AG04450 (cell line): ENCODE results near the gene GPATCH1. TPM values are rescaled to one million over a fixed set of nuclear protein-coding genes. Genes with fewer than 3 reads are reported as not detected.

Experiments used
- CTCF ChIA-PET: fragments of 300-600, 350-600 bp; formaldehyde crosslinking; extraction: SDS; loops from one replicate; lab custom pipeline; 2022; ENCODE audit warnings: antibody characterized with exemption, inconsistent platforms; lab: Charles Lee
- POLR2A ChIA-PET: fragments of 350-600 bp; formaldehyde crosslinking; extraction: SDS; loops from one replicate; lab custom pipeline; 2021; ENCODE audit warnings: antibody characterized with exemption, inconsistent platforms; lab: Yijun Ruan, JAX
- DNase-seq: peaks from one replicate; pipeline ENCODE4 v3.0.0-alpha.2; 2011; ENCODE audit warnings: low read depth, low spot score
- H3K27ac ChIP-seq: one replicate; pipeline ENCODE4 v1.5.1; 2012; ENCODE audit warnings: low read depth, low read length, control low read depth
- H3K27me3 ChIP-seq: one replicate; pipeline ENCODE4 v1.6.0; 2012; ENCODE audit warnings: low read length; ENCODE audit not compliant: control insufficient read depth, insufficient read depth
- H3K4me3 ChIP-seq: 2 replicates; pipeline ENCODE4 v1.5.1; 2011; ENCODE audit warnings: mild to moderate bottlenecking, low read depth, low read length, control low read depth
- H3K9me3 ChIP-seq: 2 replicates; pipeline ENCODE4 v1.5.1; 2012; ENCODE audit warnings: low read length; ENCODE audit not compliant: control insufficient read depth, insufficient read depth
- CTCF ChIP-seq: IDR thresholded peaks from 2 replicates; pipeline ENCODE4 v1.5.1; 2011; ENCODE audit warnings: low read depth, low read length, control low read depth, inconsistent platforms
- polyA plus RNA-seq: library from polyadenylated mRNA; depleted of rRNA; stranded (reverse); fragments of >200 nt; gene quantifications from 2 replicates; pipeline ENCODE4 v1.2.3, GENCODE V29; 2011

GPATCH1 gene
- polyA plus RNA-seq, 1 experiment, result 7.9 TPM

GRCh38 chr19:33060586-33060985 is 20.4 kb upstream of the GPATCH1 start:
- no peak for TF ChIP-seq CTCF
- H3K27me3 ChIP-seq, result peaks cover 12% of the 10 kb centered on the region
- no peak overlapping the region for H3K4me3 ChIP-seq
- no peak overlapping the region for H3K27ac ChIP-seq
- no peaks in the 10 kb centered on the region; the same call in 1 of the 2 replicates for H3K9me3 ChIP-seq
- POLR2A ChIA-PET, result no interaction called here
- no peak for DNase-seq
- CTCF ChIA-PET, result interaction anchor here (1.0 kb wide), 1 partner anchor 84 kb away, joined by 3 read pairs; no protein-coding TSS in a partner anchor

- Histone ChIP-seq H3K9me3 (no peaks in the 10 kb centered on the region; the same call in 1 of the 2 replicates), H3K4me3 (no peak overlapping the region), H3K27me3 (peaks cover 12% of the 10 kb centered on the region), H3K27ac (no peak overlapping the region)
- no peak for DNase-seq
- ChIA-PET CTCF (no interaction called here), POLR2A (no interaction called here)
- TF ChIP-seq CTCF, result no peak
Measured at GRCh38 chr19:33062902-33063301, 18.1 kb upstream of the GPATCH1 start.

- DNase-seq, result no peak
- ChIA-PET POLR2A (no interaction called here), CTCF (interaction anchor here (0.6 kb wide), 1 partner anchor 839 kb away, joined by 3 read pairs; no protein-coding TSS in a partner anchor)
- Histone ChIP-seq H3K27ac (no peak overlapping the region), H3K27me3 (peaks cover 12% of the 10 kb centered on the region), H3K9me3 (no peaks in the 10 kb centered on the region; the same call in 1 of the 2 replicates), H3K4me3 (peak overlapping the region; percentile 61)
- no peak for TF ChIP-seq CTCF
Measured at GRCh38 chr19:33063356-33063752, 17.6 kb upstream of the GPATCH1 start.

GRCh38 chr19:33063753-33064457 is 17.1 kb upstream of the GPATCH1 start:
- H3K27ac ChIP-seq, result no peak overlapping the region
- ChIA-PET POLR2A (no interaction called here), CTCF (interaction anchor here (0.6 kb wide), 1 partner anchor 840 kb away, joined by 3 read pairs; no protein-coding TSS in a partner anchor)
- H3K4me3 ChIP-seq, result peak overlapping the region; percentile 61
- peaks cover 12% of the 10 kb centered on the region for H3K27me3 ChIP-seq
- no peak for DNase-seq
- H3K9me3 ChIP-seq, result no peaks in the 10 kb centered on the region; the same call in 1 of the 2 replicates
- TF ChIP-seq CTCF, result 0 out of 2 replicates have a peak, but pooled peaks have one; percentile 8

GRCh38 chr19:33064458-33064791 is 16.6 kb upstream of the GPATCH1 start:
- H3K4me3 ChIP-seq, result peak overlapping the region; percentile 61
- ChIA-PET CTCF (no interaction called here), POLR2A (interaction anchor here (1.0 kb wide), 1 partner anchor 14 kb away, joined by 8 read pairs; no protein-coding TSS in a partner anchor)
- no peak for TF ChIP-seq CTCF
- H3K27me3 ChIP-seq, result peaks cover 12% of the 10 kb centered on the region
- DNase-seq, result no peak
- no peak overlapping the region for H3K27ac ChIP-seq
- no peaks in the 10 kb centered on the region; the same call in 1 of the 2 replicates for H3K9me3 ChIP-seq
